A549 treated with RU486 at 1 μM for 4 hours (cell line): ENCODE results near the gene CLRN2. TPM values are rescaled to one million over a fixed set of nuclear protein-coding genes. Genes with fewer than 3 reads are reported as not detected.

Experiments used
- total RNA-seq: library from RNA; stranded (reverse); fragments of 200-300 nt; extraction: Qiagen RNA extraction; gene quantifications from 5 replicates; pipeline ENCODE4 v1.2.3, GENCODE V29; 2022; ENCODE audit warnings: low read depth

Gene CLRN2, protein sequence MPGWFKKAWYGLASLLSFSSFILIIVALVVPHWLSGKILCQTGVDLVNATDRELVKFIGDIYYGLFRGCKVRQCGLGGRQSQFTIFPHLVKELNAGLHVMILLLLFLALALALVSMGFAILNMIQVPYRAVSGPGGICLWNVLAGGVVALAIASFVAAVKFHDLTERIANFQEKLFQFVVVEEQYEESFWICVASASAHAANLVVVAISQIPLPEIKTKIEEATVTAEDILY
- total RNA-seq: not detected in 5 replicates

DNA sequence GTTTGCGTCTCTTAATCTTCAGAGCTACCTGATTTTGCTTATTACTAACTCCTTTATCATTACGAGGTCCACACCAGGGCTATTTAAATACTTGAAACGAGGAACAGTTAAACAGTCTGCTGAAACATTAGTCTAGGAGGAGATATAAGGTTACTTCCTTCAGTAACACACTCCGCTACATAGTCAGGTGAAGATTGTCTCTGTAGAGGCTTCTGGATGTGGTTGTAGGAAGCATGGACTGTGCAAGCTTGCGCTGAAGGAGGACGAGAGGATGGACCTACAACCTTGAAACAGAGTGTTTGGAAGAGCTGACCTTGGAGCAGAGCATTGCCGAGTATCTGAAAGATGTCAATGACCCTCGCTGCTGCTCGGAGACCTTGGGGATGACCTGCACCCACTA, at the start of gene CLRN2:
CLRN2 (plus strand) TSS at position 301 of the 400 bp plus-strand sequence. CDS start 102 bp downstream, outside the sequence.

DNA sequence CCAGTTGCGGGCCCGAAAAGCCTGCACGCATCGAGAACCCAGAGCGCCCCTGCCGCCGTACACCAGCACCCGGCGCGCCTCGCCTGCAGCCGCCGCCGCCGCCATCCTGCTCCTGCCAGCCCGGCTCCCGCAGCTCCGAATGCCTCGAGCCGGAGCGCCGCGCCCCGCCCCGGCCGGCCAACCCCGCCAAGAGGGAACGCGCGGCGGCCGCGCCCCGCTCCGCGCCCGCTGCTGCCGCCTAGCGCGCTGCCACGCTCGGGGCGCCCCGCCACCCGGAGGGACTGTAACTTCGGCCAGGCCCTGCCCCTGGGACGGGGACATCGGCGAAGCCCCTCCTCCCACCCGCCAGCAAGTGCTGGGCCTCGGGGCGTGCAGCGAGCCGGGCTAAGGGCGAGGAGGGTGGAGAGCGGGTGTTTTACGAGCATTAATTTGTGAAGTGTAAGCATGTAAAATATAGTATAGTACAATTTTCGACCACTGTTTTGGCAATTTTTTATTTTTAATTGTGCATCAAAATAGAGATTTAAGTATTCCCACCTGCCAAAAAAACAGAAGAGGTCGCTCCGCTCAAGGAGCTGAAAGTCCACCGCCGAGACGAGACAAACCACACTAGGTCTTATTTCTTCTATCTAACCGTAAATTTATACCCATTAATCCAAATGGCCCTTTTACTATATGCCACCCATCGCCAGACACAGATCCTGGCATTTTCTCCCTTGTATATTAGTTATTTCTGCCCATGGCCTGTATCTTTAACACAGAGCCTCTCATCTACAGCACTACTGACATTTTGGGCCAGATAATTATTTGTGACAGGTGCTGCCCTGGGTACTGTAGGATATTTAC, 2.8 kb upstream of the CLRN2 start, which contains the start of gene QDPR:
QDPR (minus strand) TSS at position 141 of the 846 bp plus-strand sequence; CDS start at position 105, 36 bp downstream.

Other genes starting within 250 kb of the CLRN2 start
- gene QDPR, start 3.1 kb upstream of the CLRN2 start, total RNA-seq: 44.8 to 54.4 TPM (median 50.6 TPM) in 5 replicates
- 33.8 to 47.4 TPM (median 36.0 TPM) in 5 replicates for gene LAP3, start 62.0 kb downstream of the CLRN2 start, total RNA-seq
- gene MED28, start 99.5 kb downstream of the CLRN2 start, total RNA-seq: 26.0 to 47.7 TPM (median 29.1 TPM) in 5 replicates